HG03139 (cell line): ENCODE data around the gene GPC5.

Source experiments
- ATAC-seq: cut with Tn5 transposase; IDR thresholded peaks from one replicate; pipeline ENCODE4 v1.9.1; 2021; ENCODE audit not compliant: unreplicated experiment

GPC5 gene

GRCh38 chr13:92804346-92804745 lies 1405.9 kb downstream of the GPC5 start:
- ATAC-seq = no peak

DNA sequence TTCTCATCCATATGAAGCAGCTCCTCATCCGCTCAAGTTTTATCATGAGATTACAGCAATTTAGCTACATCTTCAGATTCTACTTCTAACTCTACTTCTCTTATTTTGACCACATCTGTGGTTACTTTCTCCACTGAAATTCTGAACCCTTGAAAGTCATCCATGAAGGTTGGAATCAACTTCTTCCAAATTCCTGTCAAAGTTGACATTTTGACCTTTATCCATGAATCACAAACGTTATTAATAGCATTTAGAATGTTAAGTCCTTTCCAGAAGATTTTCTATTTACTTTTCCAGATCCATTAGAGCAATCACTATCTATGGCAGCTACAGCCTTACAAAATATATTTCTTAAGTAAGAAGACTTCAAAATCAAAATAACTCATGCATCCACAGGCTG lies 1406.5 kb downstream of the GPC5 start:
- no peak for ATAC-seq

DNA sequence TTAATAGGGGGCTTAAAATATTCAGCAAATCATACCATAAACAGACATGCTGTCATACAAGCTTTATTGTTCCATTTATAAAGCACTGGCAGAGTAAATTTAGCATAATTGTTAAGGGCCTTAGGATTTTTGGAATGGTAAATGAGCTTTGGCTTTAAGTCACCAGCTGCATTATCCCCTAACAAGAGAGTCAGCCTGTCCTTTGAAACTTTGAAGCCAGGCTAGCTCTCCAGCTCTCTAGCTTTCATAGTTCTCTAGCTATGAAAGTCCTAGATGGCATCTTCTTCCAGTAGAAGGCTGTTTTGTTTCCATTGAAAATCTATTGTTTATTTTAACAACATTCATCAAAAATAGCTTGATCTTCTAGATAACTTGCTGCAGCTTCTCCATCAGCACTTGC lies 1407.3 kb downstream of the GPC5 start:
- ATAC-seq = no peak

- ATAC-seq = no peak
Measured at GRCh38 chr13:92806215-92806614, 1407.8 kb downstream of the GPC5 start.

DNA sequence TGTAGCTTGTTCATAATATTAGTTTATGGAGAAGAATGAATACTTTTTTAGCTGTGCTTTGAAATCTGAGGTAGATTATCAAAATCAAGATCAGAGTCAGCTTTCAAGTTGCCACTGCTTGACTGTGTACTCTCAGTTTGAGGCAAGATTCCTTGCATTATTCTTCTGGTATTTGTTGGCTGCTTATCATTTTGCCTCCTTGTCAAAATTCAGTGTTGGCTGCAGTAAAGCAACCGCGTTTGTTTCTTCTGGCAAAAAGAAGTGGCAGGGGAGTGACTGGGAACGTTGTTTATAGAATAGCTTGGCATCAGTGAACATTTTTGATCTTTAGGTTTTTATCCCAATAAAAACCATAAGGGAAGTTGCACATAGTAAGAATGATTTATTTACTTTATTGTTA lies 1408.9 kb downstream of the GPC5 start:
- ATAC-seq = no peak

DNA sequence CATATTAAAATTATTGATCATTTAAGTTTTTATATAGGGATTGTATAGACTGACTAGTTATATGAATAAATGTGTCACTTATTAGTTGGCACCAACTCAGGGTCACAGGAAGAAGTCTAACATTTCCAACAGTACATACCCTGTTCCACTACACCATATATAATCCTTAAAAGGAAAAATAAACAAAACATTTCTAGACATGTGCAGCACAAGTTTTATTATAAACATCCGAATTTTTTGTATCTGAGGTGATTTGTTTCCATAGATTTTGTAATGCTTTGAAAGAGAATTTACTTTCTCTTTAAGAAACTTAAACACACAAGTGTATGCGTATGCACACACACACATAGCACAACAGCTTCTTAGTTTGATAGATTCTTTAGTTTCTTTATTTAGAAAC lies 1409.5 kb downstream of the GPC5 start:
- no peak for ATAC-seq

DNA sequence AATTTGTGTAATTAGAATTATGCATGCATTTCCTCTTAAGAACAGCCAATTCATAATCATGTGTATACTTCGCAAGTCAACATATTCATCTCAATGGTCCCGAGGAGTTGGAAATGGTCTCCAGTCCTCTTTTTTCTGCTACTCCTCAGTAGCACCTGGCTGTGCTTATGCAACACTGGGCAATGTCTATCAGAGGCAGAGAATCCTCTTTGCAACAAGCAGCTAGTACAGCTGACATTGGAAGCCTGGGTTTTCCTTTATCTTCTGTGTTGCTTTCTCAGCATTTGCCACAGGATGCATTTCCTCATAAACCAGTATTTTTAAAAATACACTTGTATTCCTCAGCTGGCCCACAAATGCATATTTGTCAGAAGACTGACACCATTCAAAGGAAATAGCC lies 1422.9 kb downstream of the GPC5 start:
- ATAC-seq = no peak

DNA sequence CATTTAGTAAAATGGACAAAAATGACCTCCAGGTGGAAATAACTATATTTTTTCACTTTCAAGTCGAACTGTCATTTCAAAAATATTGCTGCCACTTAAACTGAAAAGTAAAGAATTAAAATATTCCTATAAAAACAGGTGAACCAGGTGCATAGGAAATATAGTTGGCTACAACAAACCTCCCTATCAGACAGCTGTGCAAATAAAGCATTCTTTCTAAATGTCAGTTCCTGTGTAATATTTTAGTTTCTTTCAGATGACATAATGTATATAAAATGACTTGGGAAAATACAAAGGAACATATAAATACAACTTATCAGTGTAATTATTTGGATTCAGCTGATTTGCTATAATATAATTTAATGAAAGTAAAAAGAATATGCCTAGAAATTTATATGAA lies 1424.6 kb downstream of the GPC5 start:
- no peak for ATAC-seq

DNA sequence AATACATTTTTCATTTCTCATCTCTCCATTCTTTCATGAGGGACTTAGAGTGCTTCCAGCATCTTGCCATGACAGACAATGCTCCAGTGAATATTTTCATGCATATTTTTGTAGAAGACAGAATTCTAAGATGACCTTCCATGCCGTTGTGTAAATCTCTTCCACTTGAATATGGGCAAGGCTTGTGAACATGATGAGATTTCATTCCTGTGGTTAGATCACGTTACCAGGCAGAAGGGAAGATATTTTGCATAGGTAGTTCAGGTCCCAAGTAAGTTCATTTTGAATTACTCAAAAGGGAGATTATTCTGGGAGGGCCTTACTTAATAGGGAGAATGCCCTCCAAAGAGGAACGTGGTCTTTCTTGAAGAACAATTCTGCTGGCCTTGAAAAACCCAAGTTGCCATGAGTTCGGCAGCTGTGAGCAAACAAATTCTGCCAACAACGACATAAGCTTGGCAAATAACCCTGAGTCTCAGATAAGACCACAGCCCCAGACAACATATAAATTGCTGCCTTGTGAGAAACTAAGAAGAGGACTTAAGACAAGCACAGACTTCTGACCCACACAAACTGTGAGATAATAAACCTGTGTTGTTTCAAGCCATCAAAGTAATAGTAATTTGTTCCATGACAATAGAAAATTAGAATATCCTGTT lies 1427.6 kb downstream of the GPC5 start:
- ATAC-seq = no peak

DNA sequence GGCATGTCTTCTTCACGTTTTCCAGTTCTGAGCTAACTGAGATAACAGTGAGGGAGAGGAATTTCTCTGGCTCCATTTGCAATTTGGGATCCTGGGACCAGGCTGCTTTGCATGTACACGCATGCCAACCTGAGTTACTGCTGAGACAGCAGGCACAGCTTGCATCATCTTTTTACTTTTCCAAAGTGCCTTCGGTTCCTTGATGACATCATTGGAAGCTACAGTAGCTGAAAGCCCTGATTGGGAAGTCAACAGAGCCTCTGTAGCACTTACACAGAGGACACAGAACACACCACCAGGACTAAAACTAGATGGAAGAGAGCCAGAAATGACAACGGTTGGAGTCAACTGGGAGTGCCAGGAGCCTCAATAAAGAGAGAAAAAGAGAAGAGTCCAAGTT lies 1429.1 kb downstream of the GPC5 start:
- no peak for ATAC-seq

GRCh38 chr13:92829930-92830329 lies 1431.5 kb downstream of the GPC5 start:
- ATAC-seq = no peak

DNA sequence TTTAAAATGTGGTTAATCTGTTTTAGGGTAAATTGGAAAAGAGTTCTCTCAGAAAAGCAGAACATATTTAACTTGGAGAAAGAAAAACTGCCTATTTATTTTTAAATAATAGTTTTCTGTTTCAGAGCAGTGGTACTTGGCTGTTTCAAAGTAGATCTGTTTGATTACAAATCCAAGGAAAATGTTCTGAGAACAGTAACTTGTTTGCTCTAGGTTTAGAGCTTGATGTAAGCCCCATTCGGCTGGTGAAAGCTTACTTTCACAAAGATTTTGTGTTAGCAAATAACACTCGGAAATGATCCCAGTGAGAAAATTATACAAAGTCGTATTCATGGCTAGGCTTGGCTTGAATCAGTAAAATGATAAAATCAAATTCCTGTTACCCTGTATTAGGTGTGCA lies 1432.4 kb downstream of the GPC5 start:
- no peak for ATAC-seq

- ATAC-seq = no peak
Measured at GRCh38 chr13:92833071-92833470, 1434.7 kb downstream of the GPC5 start.

GRCh38 chr13:92836171-92836570 lies 1437.8 kb downstream of the GPC5 start:
- no peak for ATAC-seq

DNA sequence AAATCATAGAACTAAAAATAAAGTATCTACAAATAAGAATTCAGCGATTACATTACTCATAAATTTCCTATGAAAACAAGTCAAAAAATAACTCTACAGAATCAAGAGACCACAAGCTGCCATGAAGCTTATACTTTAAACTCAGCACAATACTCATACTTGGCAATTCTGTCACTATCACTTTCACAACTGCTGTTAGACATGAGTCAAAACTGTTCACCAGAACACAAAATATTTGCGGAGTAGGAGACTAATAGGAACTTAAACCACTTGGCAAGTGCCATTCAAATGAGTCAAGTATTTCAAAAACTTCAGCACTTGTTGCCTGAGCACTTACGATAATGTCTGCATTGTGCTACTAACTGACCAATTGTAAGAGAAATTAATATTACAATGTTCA lies 1440.4 kb downstream of the GPC5 start:
- no peak for ATAC-seq

DNA sequence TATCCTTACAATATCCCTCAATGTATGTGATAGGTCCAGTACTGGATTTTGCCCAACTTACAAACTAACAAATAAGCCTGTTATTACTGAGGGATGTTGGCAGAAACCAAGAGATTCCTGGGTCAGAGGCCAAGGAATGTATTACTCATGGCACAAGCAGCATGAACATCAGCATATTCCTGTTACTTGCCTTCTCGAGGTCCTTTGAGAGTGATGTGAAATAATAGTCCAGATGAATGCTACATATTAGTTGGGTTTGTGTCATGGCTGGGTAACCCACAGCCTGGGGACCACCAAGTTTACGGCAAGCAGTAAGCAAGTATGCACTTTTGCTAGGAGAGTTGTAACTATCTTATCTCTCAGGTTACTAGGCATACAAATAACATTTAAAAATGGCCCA lies 1443.7 kb downstream of the GPC5 start:
- no peak for ATAC-seq

DNA sequence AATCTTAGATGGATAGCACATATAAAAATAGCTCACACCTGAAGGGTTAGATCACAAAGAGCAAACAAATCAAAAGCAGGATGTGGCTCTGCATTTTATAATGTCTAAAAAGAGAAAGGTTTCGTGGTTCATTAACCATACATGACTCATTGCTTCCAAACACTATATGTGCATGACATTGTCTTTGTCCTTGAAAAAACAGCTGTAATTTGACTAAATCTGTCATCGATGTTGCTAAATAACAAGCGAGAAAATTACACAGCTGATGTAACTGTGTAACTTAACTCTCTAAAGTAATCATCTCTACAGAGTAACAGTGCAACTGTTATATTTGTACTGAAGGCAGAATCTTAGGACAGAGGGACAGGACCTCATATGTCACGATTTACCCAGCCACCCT lies 1445.1 kb downstream of the GPC5 start:
- ATAC-seq = no peak

DNA sequence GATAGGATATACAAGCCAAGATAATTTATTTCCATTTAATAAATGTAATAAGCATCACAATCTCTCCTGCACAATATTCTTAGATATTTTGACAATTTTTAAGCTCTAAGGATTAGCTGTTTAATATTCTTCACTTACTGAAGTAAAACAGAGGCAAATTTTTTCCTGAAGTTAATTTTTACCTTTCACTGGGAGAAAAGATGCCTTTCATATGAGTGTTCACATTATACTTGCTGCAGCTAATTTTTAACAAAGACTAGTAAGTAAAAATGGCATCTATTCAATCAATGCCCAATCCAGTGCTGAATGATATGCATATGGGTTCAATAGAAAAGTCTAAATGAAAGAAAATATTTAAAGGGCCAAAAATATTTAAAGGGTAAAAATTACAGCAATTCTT lies 1451.0 kb downstream of the GPC5 start:
- ATAC-seq = no peak

- ATAC-seq = no peak
Measured at GRCh38 chr13:92864584-92865284, 1466.3 kb downstream of the GPC5 start.

GRCh38 chr13:92873029-92873428 lies 1474.6 kb downstream of the GPC5 start:
- ATAC-seq = no peak

DNA sequence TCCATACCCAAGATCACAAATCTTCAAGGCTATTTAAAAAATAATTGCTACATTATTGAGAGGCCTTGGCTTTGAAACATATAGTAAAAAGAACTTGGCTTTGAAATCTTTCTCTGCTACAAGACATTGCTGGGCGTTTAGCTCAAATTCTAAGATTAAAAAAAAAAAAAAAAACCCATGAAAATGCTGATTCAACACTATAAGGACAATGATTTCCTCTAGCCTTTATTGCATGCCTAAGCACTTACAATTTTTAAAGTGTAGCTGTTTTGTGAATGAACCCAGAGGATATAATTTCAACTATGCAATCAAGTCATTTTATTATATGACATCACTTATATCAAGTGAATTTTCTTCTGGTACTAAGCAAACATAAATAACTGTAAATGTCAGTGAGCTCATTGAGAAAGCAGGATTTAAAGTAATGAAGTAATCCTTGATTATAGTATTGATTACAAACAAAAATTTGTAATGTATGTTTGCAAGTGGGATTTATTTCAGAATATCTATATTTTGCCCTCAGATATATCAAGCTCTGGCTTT lies 1488.2 kb downstream of the GPC5 start:
- no peak for ATAC-seq

- ATAC-seq = no peak
Measured at GRCh38 chr13:92894447-92894846, 1496.0 kb downstream of the GPC5 start.

GRCh38 chr13:92896842-92897241 lies 1498.4 kb downstream of the GPC5 start:
- no peak for ATAC-seq
